SK-N-SH treated with all-trans-retinoic acid at 6 μM for 48 hours (cell line): ENCODE measurements around the gene ASIC4.

Experiments used
- ATAC-seq: fragments of 200-7000 bp; cut with Tn5 transposase; 3 replicates; pipeline ENCODE4 v1.9.1; 2020; ENCODE audit warnings: mild to moderate bottlenecking, moderate library complexity
- ARNTL ChIP-seq: fragments of 450-650 bp; formaldehyde crosslinking; IDR thresholded peaks from 2 replicates; pipeline ENCODE4 v1.5.0; 2020; ENCODE audit warnings: low read depth, mild to moderate bottlenecking, moderate library complexity, borderline replicate concordance
- BACH2 ChIP-seq: fragments of 250-450 bp; sonication (Bioruptor Pico); IDR thresholded peaks from 2 replicates; pipeline ENCODE4 v1.9.0; 2021; ENCODE audit warnings: mild to moderate bottlenecking, borderline replicate concordance
- CSDC2 ChIP-seq: fragments of 250-450 bp; sonication (Bioruptor Pico); IDR thresholded peaks from 2 replicates; pipeline ENCODE4 v1.5.0; 2020; ENCODE audit warnings: mild to moderate bottlenecking, moderate library complexity
- ESRRG ChIP-seq: fragments of 250-450 bp; sonication (Bioruptor Pico); IDR thresholded peaks from 2 replicates; pipeline ENCODE4 v1.6.1; 2021; ENCODE audit warnings: mild to moderate bottlenecking
- GLIS3 ChIP-seq: fragments of 250-450 bp; sonication (Bioruptor Pico); IDR thresholded peaks from 2 replicates; pipeline ENCODE4 v1.5.0; 2020; ENCODE audit warnings: mild to moderate bottlenecking, moderate library complexity
- ISL1 ChIP-seq: fragments of 250-450 bp; sonication (Bioruptor Pico); IDR thresholded peaks from 2 replicates; pipeline ENCODE4 v2.1.2; 2022; ENCODE audit warnings: mild to moderate bottlenecking, moderate library complexity
- OSR1 ChIP-seq: fragments of 250-450 bp; sonication (Bioruptor Pico); IDR thresholded peaks from 2 replicates; pipeline ENCODE4 v1.8.0; 2022; ENCODE audit warnings: moderate library complexity, mild to moderate bottlenecking, inconsistent platforms
- PPARA ChIP-seq: fragments of 250-450 bp; sonication (Bioruptor Pico); IDR thresholded peaks from 2 replicates; pipeline ENCODE4 v1.5.0; 2020; ENCODE audit warnings: mild to moderate bottlenecking, borderline replicate concordance
- RARB ChIP-seq: fragments of 250-450 bp; sonication (Bioruptor Pico); IDR thresholded peaks from 2 replicates; pipeline ENCODE4 v1.8.0; 2021; ENCODE audit warnings: mild to moderate bottlenecking, moderate library complexity
- SNAI2 ChIP-seq: fragments of 250-450 bp; sonication (Bioruptor Pico); IDR thresholded peaks from 2 replicates; pipeline ENCODE4 v1.5.0; 2020; ENCODE audit warnings: mild to moderate bottlenecking, moderate library complexity
- TCF4 ChIP-seq: fragments of 250-450 bp; sonication (Bioruptor Pico); IDR thresholded peaks from 2 replicates; pipeline ENCODE4 v1.8.0; 2021; ENCODE audit warnings: mild to moderate bottlenecking, moderate library complexity, borderline replicate concordance
- TOX ChIP-seq: fragments of 250-450 bp; sonication (Bioruptor Pico); IDR thresholded peaks from 2 replicates; pipeline ENCODE4 v1.8.0; 2021; ENCODE audit warnings: mild to moderate bottlenecking, moderate library complexity, borderline replicate concordance
- ZC3H10 ChIP-seq: fragments of 250-450 bp; sonication (Bioruptor Pico); IDR thresholded peaks from 2 replicates; pipeline ENCODE4 v1.5.1; 2021; ENCODE audit warnings: mild to moderate bottlenecking, moderate library complexity
- ZFP3 ChIP-seq: fragments of 250-450 bp; sonication (Bioruptor Pico); IDR thresholded peaks from 2 replicates; pipeline ENCODE4 v1.5.0; 2020; ENCODE audit warnings: mild to moderate bottlenecking, moderate library complexity
- ZFP30 ChIP-seq: fragments of 450-650 bp; formaldehyde crosslinking; IDR thresholded peaks from 2 replicates; pipeline ENCODE4 v1.5.0; 2022; ENCODE audit warnings: mild to moderate bottlenecking, moderate library complexity
- ZNF565 ChIP-seq: fragments of 450-650 bp; formaldehyde crosslinking; conservative IDR thresholded peaks from 2 replicates; pipeline ENCODE4 v1.5.0; 2020; ENCODE audit warnings: low read depth, mild to moderate bottlenecking, moderate library complexity
- ZNF70 ChIP-seq: fragments of 450-650 bp; formaldehyde crosslinking; IDR thresholded peaks from 2 replicates; pipeline ENCODE4 v1.5.0; 2020; ENCODE audit warnings: mild to moderate bottlenecking, moderate library complexity
- ZNF8 ChIP-seq: fragments of 450-650 bp; formaldehyde crosslinking; IDR thresholded peaks from 2 replicates; pipeline ENCODE4 v1.5.0; 2020; ENCODE audit warnings: mild to moderate bottlenecking, moderate library complexity
- TF ChIP-seq, protein P1 (sequence below): fragments of 250-450 bp; sonication (Bioruptor Pico); IDR thresholded peaks from 2 replicates; pipeline ENCODE4 v1.5.0; 2020; ENCODE audit warnings: mild to moderate bottlenecking, moderate library complexity
- TF ChIP-seq, protein P2 (sequence below): fragments of 250-450 bp; sonication (Bioruptor Pico); IDR thresholded peaks from 2 replicates; pipeline ENCODE4 v1.5.1; 2020; ENCODE audit warnings: low read depth, mild to moderate bottlenecking, moderate library complexity
- TF ChIP-seq, protein P3 (sequence below): fragments of 250-450 bp; sonication (Bioruptor Pico); IDR thresholded peaks from 2 replicates; pipeline ENCODE4 v1.8.0; 2021; ENCODE audit warnings: low read depth, mild to moderate bottlenecking, moderate library complexity, borderline replicate concordance

The ASIC4 gene

DNA sequence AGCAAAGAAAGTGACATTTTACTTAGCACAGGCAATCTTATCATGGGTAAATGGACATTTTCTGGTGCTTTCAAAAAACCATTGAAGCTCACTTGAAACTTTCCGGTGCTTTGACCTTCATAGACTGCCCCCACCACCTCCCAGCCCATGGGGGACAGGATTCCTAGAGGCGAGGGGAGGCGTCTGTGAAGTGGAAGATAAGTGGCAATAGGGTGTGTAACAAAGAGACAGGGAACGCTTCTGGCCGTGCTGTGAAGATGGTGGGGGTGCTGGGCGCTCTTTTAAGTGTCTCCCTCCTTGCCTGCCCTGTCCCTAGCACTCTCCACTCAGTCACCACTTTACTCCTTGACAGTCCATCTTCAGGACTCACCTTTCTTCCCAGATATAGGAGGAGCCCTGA, 39.0 kb upstream of the ASIC4 start (continued):
- TF ChIP-seq ZNF565 (CRISPR knock-in tag) = no peak

DNA sequence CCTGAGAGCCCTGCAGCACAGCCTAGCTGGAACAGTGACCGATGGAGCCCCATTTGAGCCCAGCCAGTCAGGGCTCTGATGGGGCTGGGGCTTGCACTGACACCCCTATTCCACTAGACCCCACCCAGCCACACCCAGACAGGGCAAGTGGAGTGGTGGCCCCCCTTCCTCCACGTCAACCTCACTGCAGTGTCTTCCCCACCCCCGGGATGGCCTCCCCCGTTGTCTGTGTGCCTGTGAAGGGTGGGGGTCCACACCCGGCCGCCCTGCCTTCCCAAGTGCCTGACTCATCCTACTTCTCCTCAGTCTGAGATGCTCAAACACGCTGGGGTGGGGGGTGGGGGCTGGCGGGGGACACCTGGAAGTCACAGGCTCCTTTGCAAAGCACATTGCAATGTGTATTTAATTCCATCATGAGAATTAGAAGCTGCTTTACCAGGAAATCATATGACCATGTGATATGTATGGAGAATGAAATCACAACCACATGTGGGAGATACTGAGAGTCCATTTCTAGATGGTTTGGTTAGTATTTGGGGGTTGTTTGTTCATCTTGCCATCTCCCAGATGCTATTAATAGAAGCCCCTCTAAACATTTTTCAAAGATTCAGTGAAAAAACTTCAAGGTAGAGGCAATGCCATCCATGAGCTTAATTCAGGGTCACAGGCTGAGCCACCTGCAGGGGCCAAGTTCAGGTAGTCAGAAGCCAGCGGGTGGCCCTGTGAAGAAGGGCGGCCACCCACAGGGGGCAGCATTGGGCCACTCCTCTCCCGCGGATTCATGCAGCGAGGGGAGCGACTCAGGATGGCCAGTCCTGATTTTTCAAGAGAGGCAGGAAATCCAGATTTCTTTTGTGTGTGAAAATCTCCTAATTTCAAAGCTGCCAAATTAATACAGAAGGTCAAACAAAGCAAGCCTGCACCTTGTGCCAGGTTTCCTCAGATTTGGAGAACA, 38.3 kb upstream of the ASIC4 start:
- peak; percentile 88 for ATAC-seq
- TF ChIP-seq TCF4 (CRISPR knock-in tag) (peak; percentile 15; the same call in 1 of the 2 replicates), ZC3H10 (CRISPR knock-in tag) (no peak), TOX (CRISPR knock-in tag) (no peak), ESRRG (CRISPR knock-in tag) (no peak)
- TF ChIP-seq, protein P1, sequence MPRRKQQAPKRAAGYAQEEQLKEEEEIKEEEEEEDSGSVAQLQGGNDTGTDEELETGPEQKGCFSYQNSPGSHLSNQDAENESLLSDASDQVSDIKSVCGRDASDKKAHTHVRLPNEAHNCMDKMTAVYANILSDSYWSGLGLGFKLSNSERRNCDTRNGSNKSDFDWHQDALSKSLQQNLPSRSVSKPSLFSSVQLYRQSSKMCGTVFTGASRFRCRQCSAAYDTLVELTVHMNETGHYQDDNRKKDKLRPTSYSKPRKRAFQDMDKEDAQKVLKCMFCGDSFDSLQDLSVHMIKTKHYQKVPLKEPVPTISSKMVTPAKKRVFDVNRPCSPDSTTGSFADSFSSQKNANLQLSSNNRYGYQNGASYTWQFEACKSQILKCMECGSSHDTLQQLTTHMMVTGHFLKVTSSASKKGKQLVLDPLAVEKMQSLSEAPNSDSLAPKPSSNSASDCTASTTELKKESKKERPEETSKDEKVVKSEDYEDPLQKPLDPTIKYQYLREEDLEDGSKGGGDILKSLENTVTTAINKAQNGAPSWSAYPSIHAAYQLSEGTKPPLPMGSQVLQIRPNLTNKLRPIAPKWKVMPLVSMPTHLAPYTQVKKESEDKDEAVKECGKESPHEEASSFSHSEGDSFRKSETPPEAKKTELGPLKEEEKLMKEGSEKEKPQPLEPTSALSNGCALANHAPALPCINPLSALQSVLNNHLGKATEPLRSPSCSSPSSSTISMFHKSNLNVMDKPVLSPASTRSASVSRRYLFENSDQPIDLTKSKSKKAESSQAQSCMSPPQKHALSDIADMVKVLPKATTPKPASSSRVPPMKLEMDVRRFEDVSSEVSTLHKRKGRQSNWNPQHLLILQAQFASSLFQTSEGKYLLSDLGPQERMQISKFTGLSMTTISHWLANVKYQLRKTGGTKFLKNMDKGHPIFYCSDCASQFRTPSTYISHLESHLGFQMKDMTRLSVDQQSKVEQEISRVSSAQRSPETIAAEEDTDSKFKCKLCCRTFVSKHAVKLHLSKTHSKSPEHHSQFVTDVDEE (CRISPR knock-in tag) = peak; percentile 15; the same call in 1 of the 2 replicates
- TF ChIP-seq, all 23 proteins: peak for 2

DNA sequence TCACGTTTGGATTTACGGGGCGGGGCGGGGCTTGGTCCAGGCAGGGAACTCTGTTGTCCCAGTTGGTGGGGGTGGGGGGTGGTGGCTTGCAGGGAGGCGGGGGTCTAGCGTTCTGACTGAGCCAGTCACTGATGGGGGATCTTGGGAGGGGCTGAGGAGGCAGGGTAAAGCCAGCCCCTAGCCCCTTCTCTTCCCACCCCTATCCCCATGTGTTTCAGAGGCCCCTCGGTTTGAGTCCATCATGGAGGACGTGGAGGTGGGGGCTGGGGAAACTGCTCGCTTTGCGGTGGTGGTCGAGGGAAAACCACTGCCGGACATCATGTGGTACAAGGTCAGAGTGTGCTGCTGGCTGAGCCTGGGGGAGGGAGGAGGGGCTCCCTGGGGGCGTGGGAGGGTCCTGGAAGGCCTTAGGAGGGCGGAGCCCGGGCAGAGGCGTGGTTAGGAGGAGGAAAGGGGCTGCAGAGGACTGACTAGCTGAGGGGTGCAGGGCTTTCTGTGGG, 37.6 kb upstream of the ASIC4 start:
- no peak for TF ChIP-seq RARB (CRISPR knock-in tag)
- TF ChIP-seq PPARA (CRISPR knock-in tag) = no peak
- no peak for TF ChIP-seq OSR1 (CRISPR knock-in tag)
- TF ChIP-seq TOX (CRISPR knock-in tag) = no peak
- no peak for TF ChIP-seq ZFP30 (CRISPR knock-in tag)
- no peak for TF ChIP-seq CSDC2 (CRISPR knock-in tag)
- TF ChIP-seq, protein P2, sequence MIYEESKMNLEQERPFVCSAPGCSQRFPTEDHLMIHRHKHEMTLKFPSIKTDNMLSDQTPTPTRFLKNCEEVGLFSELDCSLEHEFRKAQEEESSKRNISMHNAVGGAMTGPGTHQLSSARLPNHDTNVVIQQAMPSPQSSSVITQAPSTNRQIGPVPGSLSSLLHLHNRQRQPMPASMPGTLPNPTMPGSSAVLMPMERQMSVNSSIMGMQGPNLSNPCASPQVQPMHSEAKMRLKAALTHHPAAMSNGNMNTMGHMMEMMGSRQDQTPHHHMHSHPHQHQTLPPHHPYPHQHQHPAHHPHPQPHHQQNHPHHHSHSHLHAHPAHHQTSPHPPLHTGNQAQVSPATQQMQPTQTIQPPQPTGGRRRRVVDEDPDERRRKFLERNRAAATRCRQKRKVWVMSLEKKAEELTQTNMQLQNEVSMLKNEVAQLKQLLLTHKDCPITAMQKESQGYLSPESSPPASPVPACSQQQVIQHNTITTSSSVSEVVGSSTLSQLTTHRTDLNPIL (CRISPR knock-in tag) = no peak
- no peak for TF ChIP-seq ZNF70 (CRISPR knock-in tag)
- TF ChIP-seq ZFP3 (CRISPR knock-in tag) = no peak
- TF ChIP-seq ZC3H10 (CRISPR knock-in tag) = no peak
- TF ChIP-seq ZNF8 (CRISPR knock-in tag) = no peak
- peak; percentile 4 for ATAC-seq

DNA sequence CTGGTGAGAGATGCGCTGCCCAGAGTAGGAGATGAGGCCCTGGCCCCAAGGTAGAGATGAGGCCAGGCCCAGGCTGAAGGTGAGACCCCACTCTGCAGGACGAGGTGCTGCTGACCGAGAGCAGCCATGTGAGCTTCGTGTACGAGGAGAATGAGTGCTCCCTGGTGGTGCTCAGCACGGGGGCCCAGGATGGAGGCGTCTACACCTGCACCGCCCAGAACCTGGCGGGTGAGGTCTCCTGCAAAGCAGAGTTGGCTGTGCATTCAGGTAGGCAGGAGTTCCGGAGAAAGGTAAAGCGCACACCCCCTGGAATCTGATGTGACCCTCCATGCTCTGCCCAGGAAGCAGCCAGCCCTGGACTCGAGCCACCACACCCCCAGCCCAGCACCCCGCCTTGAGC, 37.1 kb upstream of the ASIC4 start:
- no peak for ATAC-seq

DNA sequence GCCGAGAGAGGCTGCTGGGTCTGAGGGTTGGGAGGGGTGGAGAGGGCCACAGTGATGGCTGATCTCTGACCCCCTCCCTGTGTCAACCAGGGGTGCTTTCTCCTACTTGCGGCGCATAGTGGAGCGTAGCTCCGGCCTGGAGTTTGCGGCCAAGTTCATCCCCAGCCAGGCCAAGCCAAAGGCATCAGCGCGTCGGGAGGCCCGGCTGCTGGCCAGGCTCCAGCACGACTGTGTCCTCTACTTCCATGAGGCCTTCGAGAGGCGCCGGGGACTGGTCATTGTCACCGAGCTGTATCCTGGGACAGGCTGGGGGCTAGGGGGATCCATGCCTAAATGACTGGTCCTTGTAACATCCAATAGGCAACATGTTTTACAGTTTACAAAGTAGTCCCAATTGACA, 36.5 kb upstream of the ASIC4 start:
- TF ChIP-seq ZFP30 (CRISPR knock-in tag) (no peak), ZNF565 (CRISPR knock-in tag) (no peak), ESRRG (CRISPR knock-in tag) (no peak)
- ATAC-seq = no peak

More for the DNA sequence above, 37.1 kb upstream of the ASIC4 start:
- TF ChIP-seq ZFP3 (CRISPR knock-in tag) (no peak), RARB (CRISPR knock-in tag) (no peak), ZC3H10 (CRISPR knock-in tag) (no peak), TCF4 (CRISPR knock-in tag) (no peak), OSR1 (CRISPR knock-in tag) (no peak)
- TF ChIP-seq, protein P1 (CRISPR knock-in tag) = no peak

DNA sequence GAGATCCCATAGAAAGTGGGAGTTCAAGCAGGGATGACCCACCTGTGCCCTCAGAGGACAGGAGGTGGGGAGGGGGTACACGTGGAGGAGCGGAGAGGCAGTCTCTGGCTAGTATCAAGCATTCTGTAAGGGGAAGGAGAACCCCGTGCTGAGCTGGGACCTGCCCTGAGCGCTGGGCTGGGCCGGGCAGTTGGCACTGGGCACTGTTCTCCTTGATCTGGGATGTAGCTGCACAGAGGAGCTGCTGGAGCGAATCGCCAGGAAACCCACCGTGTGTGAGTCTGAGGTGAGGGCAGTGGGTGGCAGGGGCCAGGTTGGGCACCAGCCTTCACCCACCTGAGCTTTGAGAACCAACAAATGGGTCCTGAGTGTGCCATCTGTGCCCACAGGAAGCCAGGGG, 35.4 kb upstream of the ASIC4 start:
- no peak for ATAC-seq
- TF ChIP-seq, protein P3, sequence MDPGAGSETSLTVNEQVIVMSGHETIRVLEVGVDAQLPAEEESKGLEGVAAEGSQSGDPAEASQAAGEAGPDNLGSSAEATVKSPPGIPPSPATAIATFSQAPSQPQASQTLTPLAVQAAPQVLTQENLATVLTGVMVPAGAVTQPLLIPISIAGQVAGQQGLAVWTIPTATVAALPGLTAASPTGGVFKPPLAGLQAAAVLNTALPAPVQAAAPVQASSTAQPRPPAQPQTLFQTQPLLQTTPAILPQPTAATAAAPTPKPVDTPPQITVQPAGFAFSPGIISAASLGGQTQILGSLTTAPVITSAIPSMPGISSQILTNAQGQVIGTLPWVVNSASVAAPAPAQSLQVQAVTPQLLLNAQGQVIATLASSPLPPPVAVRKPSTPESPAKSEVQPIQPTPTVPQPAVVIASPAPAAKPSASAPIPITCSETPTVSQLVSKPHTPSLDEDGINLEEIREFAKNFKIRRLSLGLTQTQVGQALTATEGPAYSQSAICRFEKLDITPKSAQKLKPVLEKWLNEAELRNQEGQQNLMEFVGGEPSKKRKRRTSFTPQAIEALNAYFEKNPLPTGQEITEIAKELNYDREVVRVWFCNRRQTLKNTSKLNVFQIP = no peak
- TF ChIP-seq ZNF565 (CRISPR knock-in tag) (no peak), ZNF8 (CRISPR knock-in tag) (no peak), ISL1 (CRISPR knock-in tag) (no peak), SNAI2 (CRISPR knock-in tag) (no peak), BACH2 (CRISPR knock-in tag) (no peak), ZNF70 (CRISPR knock-in tag) (no peak), GLIS3 (CRISPR knock-in tag) (no peak), CSDC2 (CRISPR knock-in tag) (no peak), ARNTL (CRISPR knock-in tag) (no peak), ZFP3 (CRISPR knock-in tag) (no peak), TCF4 (CRISPR knock-in tag) (no peak)
